ENCODE data around the gene ITPR1.

Gene ITPR1

GRCh38 chr3:4818164-4818563, 325.0 kb downstream of the ITPR1 start:
- H3F3A ChIP-seq (ENCODE audit: low read depth): no peaks in the 10 kb centered on the region
- no peaks in the 10 kb centered on the region; the same call in 1 of the 2 replicates for H3K9me3 ChIP-seq (ENCODE audit: insufficient read depth, low read depth, low read length)
- no peak overlapping the region for H3K9ac ChIP-seq (ENCODE audit: low read depth, low read length, poor library complexity, severe bottlenecking)
- H3K27me3 ChIP-seq (ENCODE audit: insufficient read depth, low read length, poor library complexity, severe bottlenecking): no peaks in the 10 kb centered on the region
- peaks cover 53% of the 10 kb centered on the region; the same call in 1 of the 2 replicates for H3K36me3 ChIP-seq (ENCODE audit: insufficient read depth, low read length)
- H3K4me2 ChIP-seq (ENCODE audit: low read depth, low read length, poor library complexity, severe bottlenecking): no peak overlapping the region
- H3K4me3 ChIP-seq (ENCODE audit: low read length, poor library complexity, severe bottlenecking): no peak overlapping the region
- H3K79me2 ChIP-seq (ENCODE audit: insufficient read depth, low read length): no peaks in the 10 kb centered on the region
- H3K9me2 ChIP-seq (replicated peaks; ENCODE audit: low read depth, low read length): no peaks in the 10 kb centered on the region
- H3K4me1 ChIP-seq (ENCODE audit: insufficient read depth, low read length, poor library complexity, severe bottlenecking): peaks cover 24% of the 10 kb centered on the region
- no peak for TF ChIP-seq EZH2phosphoT487 (IDR thresholded peaks at IDR 0.05; ENCODE audit: borderline replicate concordance)
- TF ChIP-seq, protein P1, sequence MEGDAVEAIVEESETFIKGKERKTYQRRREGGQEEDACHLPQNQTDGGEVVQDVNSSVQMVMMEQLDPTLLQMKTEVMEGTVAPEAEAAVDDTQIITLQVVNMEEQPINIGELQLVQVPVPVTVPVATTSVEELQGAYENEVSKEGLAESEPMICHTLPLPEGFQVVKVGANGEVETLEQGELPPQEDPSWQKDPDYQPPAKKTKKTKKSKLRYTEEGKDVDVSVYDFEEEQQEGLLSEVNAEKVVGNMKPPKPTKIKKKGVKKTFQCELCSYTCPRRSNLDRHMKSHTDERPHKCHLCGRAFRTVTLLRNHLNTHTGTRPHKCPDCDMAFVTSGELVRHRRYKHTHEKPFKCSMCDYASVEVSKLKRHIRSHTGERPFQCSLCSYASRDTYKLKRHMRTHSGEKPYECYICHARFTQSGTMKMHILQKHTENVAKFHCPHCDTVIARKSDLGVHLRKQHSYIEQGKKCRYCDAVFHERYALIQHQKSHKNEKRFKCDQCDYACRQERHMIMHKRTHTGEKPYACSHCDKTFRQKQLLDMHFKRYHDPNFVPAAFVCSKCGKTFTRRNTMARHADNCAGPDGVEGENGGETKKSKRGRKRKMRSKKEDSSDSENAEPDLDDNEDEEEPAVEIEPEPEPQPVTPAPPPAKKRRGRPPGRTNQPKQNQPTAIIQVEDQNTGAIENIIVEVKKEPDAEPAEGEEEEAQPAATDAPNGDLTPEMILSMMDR (conservative IDR thresholded peaks at IDR 0.05; ENCODE audit: low read length): no peak
- no peaks in the 10 kb centered on the region for H4K20me1 ChIP-seq (ENCODE audit: insufficient read depth, low read length, poor library complexity, severe bottlenecking)
- no peak overlapping the region for H2AFZ ChIP-seq (ENCODE audit: low read length)

DNA sequence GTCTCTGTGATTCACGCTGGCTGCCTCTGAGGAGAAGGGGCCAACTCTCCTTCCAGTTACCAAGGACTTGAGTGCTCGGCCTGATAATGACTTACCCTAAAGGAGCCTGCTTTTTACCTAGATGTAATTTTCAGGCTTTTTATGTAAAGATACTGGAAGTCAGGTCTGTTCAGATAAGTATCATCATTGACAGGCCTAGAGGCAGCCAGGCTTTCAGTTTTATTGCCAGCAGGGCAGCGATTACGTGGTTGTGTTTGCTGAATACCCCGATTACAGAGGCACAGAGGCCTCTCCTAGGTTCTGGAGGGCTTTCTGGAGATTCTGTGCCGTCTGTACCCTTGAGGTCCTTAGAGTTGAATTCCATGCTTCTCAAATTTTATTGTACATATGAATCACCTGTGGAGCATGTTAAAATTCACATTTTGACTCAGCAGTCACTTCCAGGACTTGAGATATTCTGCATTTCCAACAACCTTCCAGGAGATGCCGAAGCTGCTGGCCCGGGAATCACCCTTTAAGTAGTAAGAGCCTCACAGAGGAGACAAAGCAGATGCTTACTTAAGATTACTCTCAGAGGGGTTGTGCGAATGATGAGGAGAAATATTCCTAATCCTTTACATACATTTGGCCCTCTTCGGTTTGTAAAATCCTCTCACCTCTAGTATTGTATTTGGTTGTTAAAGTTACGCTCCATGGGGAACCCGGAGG, 326.0 kb downstream of the ITPR1 start:
- Histone ChIP-seq H3K4me2 (ENCODE audit: low read depth, low read length, poor library complexity, severe bottlenecking) (no peak overlapping the region), H3K9ac (ENCODE audit: low read depth, low read length, poor library complexity, severe bottlenecking) (no peak overlapping the region), H4K20me1 (ENCODE audit: insufficient read depth, low read length, poor library complexity, severe bottlenecking) (no peaks in the 10 kb centered on the region), H3K79me2 (ENCODE audit: insufficient read depth, low read length) (no peaks in the 10 kb centered on the region), H3K4me1 (ENCODE audit: insufficient read depth, low read length, poor library complexity, severe bottlenecking) (peaks cover 24% of the 10 kb centered on the region), H3K4me3 (ENCODE audit: low read length, poor library complexity, severe bottlenecking) (no peak overlapping the region), H3K9me2 (replicated peaks; ENCODE audit: low read depth, low read length) (no peaks in the 10 kb centered on the region), H3F3A (ENCODE audit: low read depth) (no peaks in the 10 kb centered on the region), H3K9me3 (ENCODE audit: insufficient read depth, low read depth, low read length) (no peaks in the 10 kb centered on the region; the same call in 1 of the 2 replicates), H3K36me3 (ENCODE audit: insufficient read depth, low read length) (peaks cover 44% of the 10 kb centered on the region; the same call in 1 of the 2 replicates), H2AFZ (ENCODE audit: low read length) (no peak overlapping the region), H3K27me3 (ENCODE audit: insufficient read depth, low read length, poor library complexity, severe bottlenecking) (no peaks in the 10 kb centered on the region)
- TF ChIP-seq, protein P1 (conservative IDR thresholded peaks at IDR 0.05; ENCODE audit: low read length): no peak
- no peak for TF ChIP-seq EZH2phosphoT487 (IDR thresholded peaks at IDR 0.05; ENCODE audit: borderline replicate concordance)

GRCh38 chr3:4819746-4820145, 326.6 kb downstream of the ITPR1 start:
- Histone ChIP-seq H3K9me2 (replicated peaks; ENCODE audit: low read depth, low read length) (no peaks in the 10 kb centered on the region), H3K4me1 (ENCODE audit: insufficient read depth, low read length, poor library complexity, severe bottlenecking) (peaks cover 24% of the 10 kb centered on the region), H3K79me2 (ENCODE audit: insufficient read depth, low read length) (no peaks in the 10 kb centered on the region), H3K27me3 (ENCODE audit: insufficient read depth, low read length, poor library complexity, severe bottlenecking) (no peaks in the 10 kb centered on the region), H3K9ac (ENCODE audit: low read depth, low read length, poor library complexity, severe bottlenecking) (no peak overlapping the region), H3F3A (ENCODE audit: low read depth) (no peaks in the 10 kb centered on the region), H3K4me2 (ENCODE audit: low read depth, low read length, poor library complexity, severe bottlenecking) (no peak overlapping the region), H3K9me3 (ENCODE audit: insufficient read depth, low read depth, low read length) (no peaks in the 10 kb centered on the region; the same call in 1 of the 2 replicates), H3K36me3 (ENCODE audit: insufficient read depth, low read length) (peaks cover 37% of the 10 kb centered on the region; the same call in 1 of the 2 replicates), H3K4me3 (ENCODE audit: low read length, poor library complexity, severe bottlenecking) (no peak overlapping the region), H2AFZ (ENCODE audit: low read length) (no peak overlapping the region), H4K20me1 (ENCODE audit: insufficient read depth, low read length, poor library complexity, severe bottlenecking) (no peaks in the 10 kb centered on the region)
- no peak for TF ChIP-seq EZH2phosphoT487 (IDR thresholded peaks at IDR 0.05; ENCODE audit: borderline replicate concordance)
- TF ChIP-seq, protein P1 (conservative IDR thresholded peaks at IDR 0.05; ENCODE audit: low read length): no peak

Data from Loucy (cell line).